Measurements from ENCODE around the gene OSBPL5.

The OSBPL5 gene

GRCh38 chr11:3040881-3041280 is 124.2 kb downstream of the OSBPL5 start:
- DNase-seq (ENCODE audit: low read depth in 2 of 2, low spot score in 1 of 2) = no peak

- no peak for DNase-seq (ENCODE audit: low read depth in 2 of 2, low spot score in 1 of 2)
Observed at GRCh38 chr11:3037945-3038271, 127.2 kb downstream of the OSBPL5 start.

Data from stimulated activated CD8-positive, alpha-beta memory T cell treated with anti-CD3 and anti-CD28 coated beads, Interleukin-4, amount 100 ng/mL, for 1 hour (primary cell).